Activated T-cell treated with anti-CD3 and anti-CD28 coated beads, Interleukin-2, amount 50 U/mL, for 72 hours (primary cell): Measurements from ENCODE around the gene IMMT. TPM values are rescaled to one million over a fixed set of nuclear protein-coding genes. Genes with fewer than 3 reads are reported as not detected.

Experiments
- ATAC-seq, 2 donors: fragments of 150-1000 bp; cut with Tn5 transposase; replicated peaks in 1 of 2; 2 replicates each; pipeline ENCODE4 v1.10.0; 2021; ENCODE audit warnings: moderate library complexity in 2 of 2, mild to moderate bottlenecking in 1 of 2
- DNase-seq, 2 donors: peaks; one replicate each; pipeline ENCODE4 v3.0.0; 2021 to 2022; ENCODE audit warnings: mixed read lengths in 1 of 2
- H3K27ac Mint-ChIP-seq: one replicate; pipeline ENCODE4 v1.8.0; 2022; ENCODE audit warnings: mild to moderate bottlenecking, moderate library complexity, mixed read lengths
- H3K27me3 Mint-ChIP-seq: one replicate; pipeline ENCODE4 v1.8.0; 2022; ENCODE audit warnings: low read depth, mixed read lengths
- H3K36me3 Mint-ChIP-seq, 2 donors: one replicate each; pipeline ENCODE4 v1.8.0; 2022; ENCODE audit warnings: mixed read lengths in 2 of 2, mild to moderate bottlenecking in 1 of 2; ENCODE audit not compliant: insufficient read depth in 2 of 2
- H3K4me1 Mint-ChIP-seq: one replicate; pipeline ENCODE4 v1.8.0; 2022; ENCODE audit warnings: low read depth, mixed read lengths
- H3K4me3 Mint-ChIP-seq, 2 donors: one replicate each; pipeline ENCODE4 v1.8.0; 2022; ENCODE audit warnings: mild to moderate bottlenecking in 2 of 2, mixed read lengths in 2 of 2, moderate library complexity in 2 of 2
- H3K9me3 Mint-ChIP-seq, 2 donors: one replicate each; pipeline ENCODE4 v1.8.0; 2022; ENCODE audit warnings: mixed read lengths in 2 of 2
- total RNA-seq, 2 donors: library from RNA; stranded (reverse); gene quantifications; one replicate each; pipeline ENCODE4 v1.2.3, GENCODE V29; 2022

IMMT gene
- total RNA-seq, 2 donors from 2014 or later = 125 to 138 TPM

- no peaks in the 10 kb centered on the region for H3K27me3 Mint-ChIP-seq
- H3K4me1 Mint-ChIP-seq = peaks cover 10% of the 10 kb centered on the region
- no peak for ATAC-seq
These were observed 54.3 kb downstream of the IMMT start for GRCh38 chr2:86140969-86141392.

GRCh38 chr2:86139981-86140380, 55.3 kb downstream of the IMMT start:
- Mint-ChIP-seq H3K27ac (peak overlapping the region; percentile 54), H3K4me1 (peaks cover 10% of the 10 kb centered on the region), H3K4me3 (no peak overlapping the region), H3K36me3 (peaks cover 14 to 53% of the 10 kb centered on the region in 2 donors), H3K27me3 (no peaks in the 10 kb centered on the region), H3K9me3 (no peaks in the 10 kb centered on the region)
- no peak for DNase-seq
- peak; percentile 36 to 53 for ATAC-seq

More at GRCh38 chr2:86140969-86141392, 54.3 kb downstream of the IMMT start:
- no peak for DNase-seq
- Mint-ChIP-seq H3K9me3 (no peaks in the 10 kb centered on the region), H3K27ac (peak overlapping the region; percentile 24), H3K36me3 (peaks cover 13 to 47% of the 10 kb centered on the region in 2 donors), H3K4me3 (no peak overlapping the region)

GRCh38 chr2:86138736-86139625, 56.3 kb downstream of the IMMT start:
- H3K4me1 Mint-ChIP-seq = peaks cover 10% of the 10 kb centered on the region
- H3K27me3 Mint-ChIP-seq = no peaks in the 10 kb centered on the region
- H3K36me3 Mint-ChIP-seq = peaks cover 14 to 53% of the 10 kb centered on the region in 2 donors
- no peak for DNase-seq
- peak; percentile 47 to 73 for ATAC-seq
- peak overlapping the region in 1 of 2 donors; percentile 68 for H3K4me3 Mint-ChIP-seq
- H3K9me3 Mint-ChIP-seq = no peaks in the 10 kb centered on the region
- peak overlapping the region; percentile 90 for H3K27ac Mint-ChIP-seq

GRCh38 chr2:86136141-86136540, 59.1 kb downstream of the IMMT start:
- H3K36me3 Mint-ChIP-seq = peaks cover 14 to 55% of the 10 kb centered on the region in 2 donors
- DNase-seq (no peak), ATAC-seq (no peak)
- no peaks in the 10 kb centered on the region for H3K9me3 Mint-ChIP-seq
- H3K27me3 Mint-ChIP-seq = no peaks in the 10 kb centered on the region
- H3K4me3 Mint-ChIP-seq = no peak overlapping the region
- peaks cover 10% of the 10 kb centered on the region for H3K4me1 Mint-ChIP-seq
- peak overlapping the region; percentile 70 for H3K27ac Mint-ChIP-seq

GRCh38 chr2:86135653-86136052, 59.6 kb downstream of the IMMT start:
- peak overlapping the region; percentile 70 for H3K27ac Mint-ChIP-seq
- H3K36me3 Mint-ChIP-seq = peaks cover 14 to 57% of the 10 kb centered on the region in 2 donors

GRCh38 chr2:86134709-86135108, 60.6 kb downstream of the IMMT start:
- Mint-ChIP-seq H3K4me3 (no peak overlapping the region), H3K9me3 (no peaks in the 10 kb centered on the region), H3K4me1 (peaks cover 10% of the 10 kb centered on the region), H3K36me3 (peaks cover 12 to 57% of the 10 kb centered on the region in 2 donors), H3K27me3 (no peaks in the 10 kb centered on the region), H3K27ac (no peak overlapping the region)
- ATAC-seq (no peak), DNase-seq (no peak)

More at GRCh38 chr2:86135653-86136052, 59.6 kb downstream of the IMMT start:
- Mint-ChIP-seq H3K4me1 (peaks cover 10% of the 10 kb centered on the region), H3K27me3 (no peaks in the 10 kb centered on the region), H3K9me3 (no peaks in the 10 kb centered on the region), H3K4me3 (no peak overlapping the region)
- no peak for ATAC-seq
- no peak for DNase-seq

GRCh38 chr2:86124683-86125082, 70.6 kb downstream of the IMMT start:
- no peak for ATAC-seq
- Mint-ChIP-seq H3K27me3 (no peaks in the 10 kb centered on the region), H3K36me3 (peaks cover 6 to 37% of the 10 kb centered on the region in 2 donors), H3K4me3 (no peak overlapping the region), H3K27ac (no peak overlapping the region), H3K9me3 (no peaks in the 10 kb centered on the region), H3K4me1 (no peaks in the 10 kb centered on the region)
- DNase-seq = no peak

GRCh38 chr2:86123328-86123925, 71.8 kb downstream of the IMMT start:
- ATAC-seq (no peak), DNase-seq (no peak)
- peaks cover 8 to 36% of the 10 kb centered on the region in 2 donors for H3K36me3 Mint-ChIP-seq
- H3K27me3 Mint-ChIP-seq = no peaks in the 10 kb centered on the region
- no peak overlapping the region for H3K27ac Mint-ChIP-seq
- no peak overlapping the region for H3K4me3 Mint-ChIP-seq
- no peaks in the 10 kb centered on the region for H3K4me1 Mint-ChIP-seq
- no peaks in the 10 kb centered on the region for H3K9me3 Mint-ChIP-seq

GRCh38 chr2:86118130-86118529, 77.1 kb downstream of the IMMT start:
- H3K27me3 Mint-ChIP-seq = no peaks in the 10 kb centered on the region
- peaks cover 16 to 41% of the 10 kb centered on the region in 2 donors for H3K36me3 Mint-ChIP-seq
- H3K27ac Mint-ChIP-seq = peak overlapping the region; percentile 1
- H3K4me3 Mint-ChIP-seq = no peak overlapping the region
- no peaks in the 10 kb centered on the region for H3K4me1 Mint-ChIP-seq
- no peaks in the 10 kb centered on the region for H3K9me3 Mint-ChIP-seq
- ATAC-seq (no peak), DNase-seq (no peak)

GRCh38 chr2:86107031-86107430, 88.2 kb downstream of the IMMT start:
- peak in 1 of 2 donors; percentile 22 for ATAC-seq
- Mint-ChIP-seq H3K4me3 (peak overlapping the region; percentile 92 to 95), H3K36me3 (peaks cover 24 to 33% of the 10 kb centered on the region in 2 donors)

GRCh38 chr2:86105969-86106945, 89.0 kb downstream of the IMMT start, which contains the start of gene PTCD3:
PTCD3 (plus strand) TSS chr2:86106235; CDS start chr2:86106248, 13 bp downstream.
- H3K27me3 Mint-ChIP-seq = no peaks in the 10 kb centered on the region

More at GRCh38 chr2:86107031-86107430, 88.2 kb downstream of the IMMT start:
- Mint-ChIP-seq H3K27me3 (no peaks in the 10 kb centered on the region), H3K9me3 (peaks cover 0 to 4% of the 10 kb centered on the region in 2 donors), H3K4me1 (peaks cover 66% of the 10 kb centered on the region), H3K27ac (peak overlapping the region; percentile 100)
- DNase-seq = no peak

GRCh38 chr2:86105252-86105968, 89.9 kb downstream of the IMMT start, which contains the start of gene POLR1A:
POLR1A (minus strand) TSS chr2:86105886; CDS start chr2:86105776, 110 bp downstream.
- H3K4me3 Mint-ChIP-seq = peak within 1 kb of the TSS; percentile 92 to 95
- DNase-seq (peak; percentile 84 to 88), ATAC-seq (peak; percentile 84 to 86)
- peak within 1 kb of the TSS; percentile 100 for H3K27ac Mint-ChIP-seq
- H3K27me3 Mint-ChIP-seq = no peaks in the 10 kb centered on the region
- H3K36me3 Mint-ChIP-seq = peaks cover 23 to 33% of the 10 kb centered on the region in 2 donors
- H3K9me3 Mint-ChIP-seq = peaks cover 0 to 4% of the 10 kb centered on the region in 2 donors
- H3K4me1 Mint-ChIP-seq = peaks cover 69% of the 10 kb centered on the region

More at GRCh38 chr2:86105969-86106945, 89.0 kb downstream of the IMMT start, which contains the start of gene PTCD3:
- Mint-ChIP-seq H3K4me1 (peaks cover 71% of the 10 kb centered on the region), H3K36me3 (peaks cover 26 to 36% of the 10 kb centered on the region in 2 donors), H3K9me3 (peaks cover 0 to 4% of the 10 kb centered on the region in 2 donors), H3K27ac (peak within 1 kb of the TSS; percentile 100), H3K4me3 (peak within 1 kb of the TSS; percentile 92 to 95)
- DNase-seq = peak; percentile 92 to 98
- peak; percentile 91 to 94 for ATAC-seq
